ENCODE data around the gene MYH6. TPM values are rescaled to one million over a fixed set of nuclear protein-coding genes. Genes with fewer than 3 reads are reported as not detected.

The MYH6 gene
- total and polyA plus RNA-seq, 4 donors: 0.05 to 0.17 (median 0.06) TPM; not detected in 1

GRCh38 chr14:23398348-23398747 lies 9.7 kb downstream of the MYH6 start:
- DNase-seq (ENCODE audit: low spot score): no peak
- H3K4me3 ChIP-seq (ENCODE audit: low read depth in 1 of 3, low read length in 3 of 3): no peak overlapping the region
- H3K9ac ChIP-seq (ENCODE audit: low read depth in 1 of 2, low read length in 2 of 2): no peak overlapping the region
- no peaks in the 10 kb centered on the region for H3K36me3 ChIP-seq (ENCODE audit: control insufficient read depth in 4 of 4, insufficient read depth in 3 of 4, low read depth in 1 of 4, low read length in 3 of 4)
- no peaks in the 10 kb centered on the region for H3K9me3 ChIP-seq (ENCODE audit: control insufficient read depth in 4 of 4, low read length in 3 of 4)
- no peak overlapping the region for H3K27ac ChIP-seq (ENCODE audit: low read depth in 1 of 2, low read length in 2 of 2)
- no peaks in the 10 kb centered on the region for H3K4me1 ChIP-seq (ENCODE audit: control insufficient read depth in 4 of 4, insufficient read depth in 4 of 4, low read length in 3 of 4)
- H3K27me3 ChIP-seq (ENCODE audit: control insufficient read depth in 4 of 4, insufficient read depth in 4 of 4, low read length in 3 of 4): no peaks in the 10 kb centered on the region
- TF ChIP-seq HNF4G (IDR thresholded peaks at IDR 0.05) (no peak), EGR1 (IDR thresholded peaks at IDR 0.05; ENCODE audit: low read depth in 2 of 2) (no peak), NR2F2 (IDR thresholded peaks at IDR 0.05) (no peak), RAD21 (IDR thresholded peaks at IDR 0.05) (no peak), YY1 (IDR thresholded peaks at IDR 0.05) (no peak)
- 85% methylated on average over 4 of the region's 4 CpGs for WGBS

- Histone ChIP-seq H3K36me3 (ENCODE audit: control insufficient read depth in 4 of 4, insufficient read depth in 3 of 4, low read depth in 1 of 4, low read length in 3 of 4) (no peaks in the 10 kb centered on the region), H3K4me3 (ENCODE audit: low read depth in 1 of 3, low read length in 3 of 3) (no peak overlapping the region), H3K27me3 (ENCODE audit: control insufficient read depth in 4 of 4, insufficient read depth in 4 of 4, low read length in 3 of 4) (no peaks in the 10 kb centered on the region), H3K27ac (ENCODE audit: low read depth in 1 of 2, low read length in 2 of 2) (no peak overlapping the region), H3K9ac (ENCODE audit: low read depth in 1 of 2, low read length in 2 of 2) (no peak overlapping the region), H3K9me3 (ENCODE audit: control insufficient read depth in 4 of 4, low read length in 3 of 4) (no peaks in the 10 kb centered on the region), H3K4me1 (ENCODE audit: control insufficient read depth in 4 of 4, insufficient read depth in 4 of 4, low read length in 3 of 4) (no peaks in the 10 kb centered on the region)
- TF ChIP-seq, protein P1, sequence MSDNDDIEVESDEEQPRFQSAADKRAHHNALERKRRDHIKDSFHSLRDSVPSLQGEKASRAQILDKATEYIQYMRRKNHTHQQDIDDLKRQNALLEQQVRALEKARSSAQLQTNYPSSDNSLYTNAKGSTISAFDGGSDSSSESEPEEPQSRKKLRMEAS (IDR thresholded peaks at IDR 0.05): no peak
- TF ChIP-seq TAF1 (conservative IDR thresholded peaks at IDR 0.05) (no peak), FOXA2 (IDR thresholded peaks at IDR 0.05) (no peak), RAD21 (IDR thresholded peaks at IDR 0.05) (no peak), CTCF (IDR thresholded peaks at IDR 0.05; ENCODE audit: low read depth, low read length, missing input control) (no peak)
- 92% methylated on average over 10 of the region's 10 CpGs for WGBS
- DNase-seq (ENCODE audit: low spot score): no peak
These were observed 11.2 kb downstream of the MYH6 start for GRCh38 chr14:23396781-23397407.

- H3K4me1 ChIP-seq (ENCODE audit: control insufficient read depth in 4 of 4, insufficient read depth in 4 of 4, low read length in 3 of 4): no peaks in the 10 kb centered on the region
These were observed 11.9 kb downstream of the MYH6 start for GRCh38 chr14:23396126-23396525.

More at GRCh38 chr14:23396126-23396525, 11.9 kb downstream of the MYH6 start:
- no peaks in the 10 kb centered on the region for H3K27me3 ChIP-seq (ENCODE audit: control insufficient read depth in 4 of 4, insufficient read depth in 4 of 4, low read length in 3 of 4)
- no peaks in the 10 kb centered on the region for H3K36me3 ChIP-seq (ENCODE audit: control insufficient read depth in 4 of 4, insufficient read depth in 3 of 4, low read depth in 1 of 4, low read length in 3 of 4)
- no peaks in the 10 kb centered on the region for H3K9me3 ChIP-seq (ENCODE audit: control insufficient read depth in 4 of 4, low read length in 3 of 4)
- H3K4me3 ChIP-seq (ENCODE audit: low read depth in 1 of 3, low read length in 3 of 3): no peak overlapping the region
- no peak overlapping the region for H3K9ac ChIP-seq (ENCODE audit: low read depth in 1 of 2, low read length in 2 of 2)
- no peak for TF ChIP-seq CTCF (IDR thresholded peaks at IDR 0.05; ENCODE audit: low read depth, low read length, missing input control)
- DNase-seq (ENCODE audit: low spot score): no peak
- H3K27ac ChIP-seq (ENCODE audit: low read depth in 1 of 2, low read length in 2 of 2): no peak overlapping the region
- WGBS: 90% methylated on average over 10 of the region's 10 CpGs

Measured in liver (tissue), 9 donors.